ENCODE data around the gene KMT2E.
A peak's percentile ranks its signal among the peaks of the same experiment; 100 is the strongest.
"Not testable (repeated sequence)": the region's sequence is repeated elsewhere in the genome, so short reads cannot be mapped to it uniquely, and the experiment has no call there.

Gene KMT2E

GRCh38 chr7:105013816-105014692 is at the start of gene KMT2E:
KMT2E (plus strand) TSS chr7:105014205; CDS start chr7:105040953, 26,748 bp downstream.
- peak; percentile 81 for DNase-seq (ENCODE audit: low read depth, low spot score)

- DNase-seq (ENCODE audit: low read depth, low spot score) = no peak
Observed at GRCh38 chr7:104964626-104965236, 49.3 kb upstream of the KMT2E start.

- no peak for DNase-seq (ENCODE audit: low read depth, low spot score)
Observed at GRCh38 chr7:104966022-104966421, 48.0 kb upstream of the KMT2E start.

GRCh38 chr7:104967088-104967487 is 46.9 kb upstream of the KMT2E start:
- no peak for DNase-seq (ENCODE audit: low read depth, low spot score)

- DNase-seq (ENCODE audit: low read depth, low spot score) = no peak
Observed at GRCh38 chr7:104967595-104967994, 46.4 kb upstream of the KMT2E start.

GRCh38 chr7:104968648-104969047 is 45.4 kb upstream of the KMT2E start:
- no peak for DNase-seq (ENCODE audit: low read depth, low spot score)

- DNase-seq (ENCODE audit: low read depth, low spot score) = no peak
Observed at GRCh38 chr7:104969183-104969582, 44.8 kb upstream of the KMT2E start.

- no peak for DNase-seq (ENCODE audit: low read depth, low spot score)
Observed at GRCh38 chr7:104971290-104972071, 42.5 kb upstream of the KMT2E start.

GRCh38 chr7:104972500-104972899 is 41.5 kb upstream of the KMT2E start:
- no peak for DNase-seq (ENCODE audit: low read depth, low spot score)

GRCh38 chr7:104973227-104973626 is 40.8 kb upstream of the KMT2E start:
- no peak for DNase-seq (ENCODE audit: low read depth, low spot score)

GRCh38 chr7:104973909-104974415 is 40.0 kb upstream of the KMT2E start:
- DNase-seq (ENCODE audit: low read depth, low spot score) = no peak

- not testable (repeated sequence) for DNase-seq (ENCODE audit: low read depth, low spot score)
Observed at GRCh38 chr7:104975553-104975952, 38.5 kb upstream of the KMT2E start.

- DNase-seq (ENCODE audit: low read depth, low spot score) = no peak
Observed at GRCh38 chr7:104976966-104977636, 36.9 kb upstream of the KMT2E start.

- no peak for DNase-seq (ENCODE audit: low read depth, low spot score)
Observed at GRCh38 chr7:104978460-104978859, 35.5 kb upstream of the KMT2E start.

- no peak for DNase-seq (ENCODE audit: low read depth, low spot score)
Observed at GRCh38 chr7:104979167-104979841, 34.7 kb upstream of the KMT2E start.

GRCh38 chr7:104980440-104980839 is 33.6 kb upstream of the KMT2E start:
- DNase-seq (ENCODE audit: low read depth, low spot score) = no peak

- no peak for DNase-seq (ENCODE audit: low read depth, low spot score)
Observed at GRCh38 chr7:104980841-104981671, 32.9 kb upstream of the KMT2E start.

- DNase-seq (ENCODE audit: low read depth, low spot score) = no peak
Observed at GRCh38 chr7:104981672-104982037, 32.4 kb upstream of the KMT2E start.

GRCh38 chr7:104982308-104983075 is 31.5 kb upstream of the KMT2E start:
- DNase-seq (ENCODE audit: low read depth, low spot score) = no peak
